ENCODE measurements around the gene NHERF1. TPM values are rescaled to one million over a fixed set of nuclear protein-coding genes. Genes with fewer than 3 reads are reported as not detected.

NHERF1 gene
- total and polyA plus RNA-seq, 2 of the 13 experiments (the other 11 are each of a cell fraction or from before 2014, with no cell fraction given) = 169 to 269 TPM

DNA sequence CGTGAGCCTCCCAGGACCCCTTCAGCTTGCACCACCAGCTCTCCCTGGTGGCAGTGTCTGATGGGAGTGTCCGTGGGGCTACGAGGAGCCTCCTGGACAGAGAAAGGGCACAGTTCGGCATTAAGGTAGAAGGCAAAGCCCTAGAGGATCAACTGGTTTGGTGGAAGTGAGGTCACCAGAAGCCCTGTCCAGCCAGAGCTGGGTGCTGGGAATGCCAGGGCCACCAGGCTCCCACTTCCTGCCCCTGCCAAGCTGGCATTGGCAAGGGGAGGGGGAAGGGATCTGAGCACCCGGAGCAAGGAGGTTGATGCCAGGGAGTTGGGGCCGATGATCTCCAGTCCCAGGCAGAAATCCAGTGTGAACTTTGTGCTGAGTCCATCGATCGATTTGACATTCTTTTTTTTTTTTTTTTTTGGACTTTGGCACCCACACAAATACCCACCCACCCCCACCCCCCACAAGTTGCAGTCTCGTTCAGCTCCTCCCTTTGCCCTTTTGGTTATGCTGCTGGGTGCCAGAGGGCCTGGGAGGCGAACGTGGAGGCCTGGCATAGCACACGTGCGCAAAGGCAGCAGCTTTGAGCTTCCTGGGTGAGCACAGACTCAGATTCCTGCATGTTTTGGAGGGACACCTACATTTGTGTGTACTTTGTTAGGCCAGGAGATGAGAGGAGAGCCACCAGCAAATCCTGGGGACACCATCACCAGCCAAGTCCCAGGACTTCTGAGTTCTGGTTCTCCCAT lies 2.1 kb downstream of the NHERF1 start (continued):
- peak; percentile 21 to 92; a peak in 2 of 4 replicates for TF ChIP-seq EP300 (IDR thresholded peaks at IDR 0.05; ENCODE audit: low read depth in 2 of 2, low read length in 2 of 2)
- TF ChIP-seq EP300 (CRISPR knock-in tag; IDR thresholded peaks at IDR 0.05; ENCODE audit: borderline replicate concordance) = peak; percentile 55; the same call in 1 of the 2 replicates
- no peak for TF ChIP-seq PAX8 (CRISPR knock-in tag; IDR thresholded peaks at IDR 0.05; ENCODE audit: borderline replicate concordance)
- TF ChIP-seq REL (CRISPR knock-in tag; conservative IDR thresholded peaks at IDR 0.05) = no peak
- TF ChIP-seq ZMYM3 (CRISPR knock-in tag; IDR thresholded peaks at IDR 0.05) = no peak; the same call in 1 of the 2 replicates
- peak; percentile 69; the same call in 1 of the 2 replicates for TF ChIP-seq ZNF747 (CRISPR knock-in tag; IDR thresholded peaks at IDR 0.05; ENCODE audit: borderline replicate concordance)
- TF ChIP-seq, protein P1, sequence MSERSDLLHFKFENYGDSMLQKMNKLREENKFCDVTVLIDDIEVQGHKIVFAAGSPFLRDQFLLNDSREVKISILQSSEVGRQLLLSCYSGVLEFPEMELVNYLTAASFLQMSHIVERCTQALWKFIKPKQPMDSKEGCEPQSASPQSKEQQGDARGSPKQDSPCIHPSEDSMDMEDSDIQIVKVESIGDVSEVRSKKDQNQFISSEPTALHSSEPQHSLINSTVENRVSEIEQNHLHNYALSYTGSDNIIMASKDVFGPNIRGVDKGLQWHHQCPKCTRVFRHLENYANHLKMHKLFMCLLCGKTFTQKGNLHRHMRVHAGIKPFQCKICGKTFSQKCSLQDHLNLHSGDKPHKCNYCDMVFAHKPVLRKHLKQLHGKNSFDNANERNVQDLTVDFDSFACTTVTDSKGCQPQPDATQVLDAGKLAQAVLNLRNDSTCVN (CRISPR knock-in tag; IDR thresholded peaks at IDR 0.05; ENCODE audit: borderline replicate concordance) = no peak; the same call in 1 of the 2 replicates
- TF ChIP-seq, protein P2, sequence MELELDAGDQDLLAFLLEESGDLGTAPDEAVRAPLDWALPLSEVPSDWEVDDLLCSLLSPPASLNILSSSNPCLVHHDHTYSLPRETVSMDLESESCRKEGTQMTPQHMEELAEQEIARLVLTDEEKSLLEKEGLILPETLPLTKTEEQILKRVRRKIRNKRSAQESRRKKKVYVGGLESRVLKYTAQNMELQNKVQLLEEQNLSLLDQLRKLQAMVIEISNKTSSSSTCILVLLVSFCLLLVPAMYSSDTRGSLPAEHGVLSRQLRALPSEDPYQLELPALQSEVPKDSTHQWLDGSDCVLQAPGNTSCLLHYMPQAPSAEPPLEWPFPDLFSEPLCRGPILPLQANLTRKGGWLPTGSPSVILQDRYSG (CRISPR knock-in tag; IDR thresholded peaks at IDR 0.05) = 0 out of 2 replicates have a peak, but pooled peaks have one; percentile 83
- no peak for TF ChIP-seq KLF13 (CRISPR knock-in tag; IDR thresholded peaks at IDR 0.05)
- TF ChIP-seq ATF1 (CRISPR knock-in tag; IDR thresholded peaks at IDR 0.05) = no peak
- TF ChIP-seq ZBTB42 (CRISPR knock-in tag; IDR thresholded peaks at IDR 0.05) = no peak; the same call in 1 of the 2 replicates
- no peak; the same call in 1 of the 2 replicates for TF ChIP-seq ZNF432 (CRISPR knock-in tag; IDR thresholded peaks at IDR 0.05; ENCODE audit: borderline replicate concordance)
- TF ChIP-seq, protein P3, sequence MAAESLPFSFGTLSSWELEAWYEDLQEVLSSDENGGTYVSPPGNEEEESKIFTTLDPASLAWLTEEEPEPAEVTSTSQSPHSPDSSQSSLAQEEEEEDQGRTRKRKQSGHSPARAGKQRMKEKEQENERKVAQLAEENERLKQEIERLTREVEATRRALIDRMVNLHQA (CRISPR knock-in tag; IDR thresholded peaks at IDR 0.05) = no peak
- no peak for TF ChIP-seq ZNF550 (CRISPR knock-in tag; IDR thresholded peaks at IDR 0.05; ENCODE audit: borderline replicate concordance)
- 0 out of 2 replicates have a peak, but pooled peaks have one; percentile 17 for TF ChIP-seq ARHGAP35 (CRISPR knock-in tag; IDR thresholded peaks at IDR 0.05; ENCODE audit: borderline replicate concordance)
- TF ChIP-seq MYNN (CRISPR knock-in tag; IDR thresholded peaks at IDR 0.05; ENCODE audit: low read depth) = 0 out of 2 replicates have a peak, but pooled peaks have one; percentile 18
- TF ChIP-seq ZNF207 (IDR thresholded peaks at IDR 0.05; ENCODE audit: borderline replicate concordance) = no peak
- TF ChIP-seq, protein P4, sequence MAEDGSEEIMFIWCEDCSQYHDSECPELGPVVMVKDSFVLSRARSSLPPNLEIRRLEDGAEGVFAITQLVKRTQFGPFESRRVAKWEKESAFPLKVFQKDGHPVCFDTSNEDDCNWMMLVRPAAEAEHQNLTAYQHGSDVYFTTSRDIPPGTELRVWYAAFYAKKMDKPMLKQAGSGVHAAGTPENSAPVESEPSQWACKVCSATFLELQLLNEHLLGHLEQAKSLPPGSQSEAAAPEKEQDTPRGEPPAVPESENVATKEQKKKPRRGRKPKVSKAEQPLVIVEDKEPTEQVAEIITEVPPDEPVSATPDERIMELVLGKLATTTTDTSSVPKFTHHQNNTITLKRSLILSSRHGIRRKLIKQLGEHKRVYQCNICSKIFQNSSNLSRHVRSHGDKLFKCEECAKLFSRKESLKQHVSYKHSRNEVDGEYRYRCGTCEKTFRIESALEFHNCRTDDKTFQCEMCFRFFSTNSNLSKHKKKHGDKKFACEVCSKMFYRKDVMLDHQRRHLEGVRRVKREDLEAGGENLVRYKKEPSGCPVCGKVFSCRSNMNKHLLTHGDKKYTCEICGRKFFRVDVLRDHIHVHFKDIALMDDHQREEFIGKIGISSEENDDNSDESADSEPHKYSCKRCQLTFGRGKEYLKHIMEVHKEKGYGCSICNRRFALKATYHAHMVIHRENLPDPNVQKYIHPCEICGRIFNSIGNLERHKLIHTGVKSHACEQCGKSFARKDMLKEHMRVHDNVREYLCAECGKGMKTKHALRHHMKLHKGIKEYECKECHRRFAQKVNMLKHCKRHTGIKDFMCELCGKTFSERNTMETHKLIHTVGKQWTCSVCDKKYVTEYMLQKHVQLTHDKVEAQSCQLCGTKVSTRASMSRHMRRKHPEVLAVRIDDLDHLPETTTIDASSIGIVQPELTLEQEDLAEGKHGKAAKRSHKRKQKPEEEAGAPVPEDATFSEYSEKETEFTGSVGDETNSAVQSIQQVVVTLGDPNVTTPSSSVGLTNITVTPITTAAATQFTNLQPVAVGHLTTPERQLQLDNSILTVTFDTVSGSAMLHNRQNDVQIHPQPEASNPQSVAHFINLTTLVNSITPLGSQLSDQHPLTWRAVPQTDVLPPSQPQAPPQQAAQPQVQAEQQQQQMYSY (CRISPR knock-in tag; IDR thresholded peaks at IDR 0.05) = peak; percentile 78
- TF ChIP-seq PTBP1 (IDR thresholded peaks at IDR 0.05; ENCODE audit: low read depth, low read length, poor library complexity, severe bottlenecking) = no peak
- TF ChIP-seq ZNF333 (CRISPR knock-in tag; IDR thresholded peaks at IDR 0.05; ENCODE audit: borderline replicate concordance) = no peak
- TF ChIP-seq SRSF9 (IDR thresholded peaks at IDR 0.05; ENCODE audit: borderline replicate concordance, insufficient read depth, low read depth, low read length, poor library complexity, severe bottlenecking) = no peak
- peak; percentile 68 for TF ChIP-seq ELF1 (CRISPR knock-in tag; IDR thresholded peaks at IDR 0.05)
- peak; percentile 92; the same call in 1 of the 2 replicates for TF ChIP-seq ZNF557 (CRISPR knock-in tag; IDR thresholded peaks at IDR 0.05)
